Esophagus muscularis mucosa (tissue), 4 donors: ENCODE results near the gene MAPK12.

Experiments
- CTCF ChIP-seq, 3 experiments: fragments of 200-600 bp in 2 of 3; fragments of 450-650 bp in 1 of 3; sonication (generic) in 2 of 3; IDR thresholded peaks; one replicate each; pipeline ENCODE4 v1.5.1; 2017 to 2019; ENCODE audit warnings: antibody characterized with exemption in 3 of 3, mild to moderate bottlenecking in 2 of 3, moderate library complexity in 1 of 3
- EP300 ChIP-seq: sonication (generic); formaldehyde crosslinking; IDR thresholded peaks from one replicate; pipeline ENCODE4 v1.6.1; 2017; ENCODE audit warnings: antibody characterized with exemption
- POLR2A ChIP-seq: fragments of 450-650 bp; IDR thresholded peaks from one replicate; pipeline ENCODE4 v1.6.1; 2017; ENCODE audit warnings: antibody characterized with exemption, moderate library complexity, mild to moderate bottlenecking, low read depth
- POLR2AphosphoS5 ChIP-seq, 2 donors: sonication (generic); formaldehyde crosslinking; IDR thresholded peaks; one replicate each; pipeline ENCODE4 v1.6.1; 2017; ENCODE audit warnings: antibody characterized with exemption in 2 of 2

DNA sequence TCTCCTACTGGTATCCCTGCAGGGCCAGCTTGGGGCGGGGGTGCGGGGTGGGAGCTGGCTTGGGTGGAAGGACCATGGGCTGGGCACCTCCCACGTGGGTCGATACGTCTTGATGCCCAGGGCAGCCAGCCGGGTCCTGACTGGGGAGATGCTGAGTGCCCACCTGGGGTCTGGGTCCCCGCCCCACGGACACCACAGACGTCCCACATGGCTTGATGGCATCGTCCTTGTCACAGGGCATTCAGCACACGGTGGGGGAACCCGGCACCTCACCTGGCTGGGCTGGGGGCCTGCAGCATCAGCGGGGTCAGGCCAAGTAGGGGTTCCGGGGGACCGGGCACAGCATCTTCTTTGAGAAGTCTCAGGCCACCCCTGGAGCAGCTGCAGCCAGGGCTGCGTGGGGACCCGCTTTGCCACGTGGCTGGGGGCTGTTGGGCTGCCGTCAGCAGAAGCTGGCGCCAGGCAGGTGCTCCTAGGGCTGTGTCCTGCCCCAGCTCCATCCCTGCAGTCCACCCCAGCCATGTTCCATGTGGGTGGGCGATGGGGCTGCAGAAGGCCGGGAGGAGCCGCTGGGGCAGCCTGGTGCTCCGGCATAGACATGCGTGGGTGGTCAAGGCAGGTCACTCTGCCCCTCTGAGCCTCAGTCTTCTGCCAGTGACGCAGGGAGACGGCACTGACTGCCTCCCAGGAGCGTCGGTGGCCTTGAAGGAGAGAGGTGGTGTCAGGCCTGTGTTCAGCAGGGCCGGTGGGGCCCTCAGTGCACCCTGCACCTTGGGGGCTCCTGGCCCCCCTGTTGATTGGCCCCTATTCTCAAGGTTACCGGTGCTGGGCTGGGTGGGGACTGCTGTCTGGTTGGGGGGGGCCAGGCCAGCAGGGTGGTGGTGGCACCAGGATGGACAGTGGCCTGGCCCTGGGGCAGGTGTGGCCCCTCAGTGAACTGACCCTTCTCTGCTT lies 52.3 kb downstream of the MAPK12 start:
- no peak for TF ChIP-seq POLR2AphosphoS5 (IDR thresholded peaks at IDR 0.05)
- no peak for TF ChIP-seq POLR2A
- TF ChIP-seq CTCF (IDR thresholded peaks at IDR 0.05), result no peak
- TF ChIP-seq EP300, result no peak
